ENCODE measurements around the gene CHSY1. TPM values are rescaled to one million over a fixed set of nuclear protein-coding genes. Genes with fewer than 3 reads are reported as not detected.

Gene CHSY1
- total RNA-seq, 1 donor from 2014 or later, result 69.3 TPM

GRCh38 chr15:101185770-101186169, 66.1 kb downstream of the CHSY1 start:
- H3K4me3 Mint-ChIP-seq, result no peak overlapping the region
- H3K4me1 Mint-ChIP-seq, result peaks cover 27% of the 10 kb centered on the region

GRCh38 chr15:101185336-101185735, 66.5 kb downstream of the CHSY1 start:
- Mint-ChIP-seq H3K4me1 (peaks cover 23% of the 10 kb centered on the region), H3K27ac (no peak overlapping the region), H3K36me3 (peaks cover 19% of the 10 kb centered on the region), H3K9me3 (no peaks in the 10 kb centered on the region), H3K4me3 (no peak overlapping the region), H3K27me3 (ENCODE audit: low read depth) (no peaks in the 10 kb centered on the region)
- no peak for TF ChIP-seq CTCF (IDR thresholded peaks at IDR 0.05; ENCODE audit: unreplicated experiment)
- DNase-seq (ENCODE audit: low spot score in 2 of 2, unreplicated experiment in 2 of 2), result no peak

More at GRCh38 chr15:101185770-101186169, 66.1 kb downstream of the CHSY1 start:
- Mint-ChIP-seq H3K27ac (no peak overlapping the region), H3K36me3 (peaks cover 19% of the 10 kb centered on the region), H3K27me3 (ENCODE audit: low read depth) (no peaks in the 10 kb centered on the region), H3K9me3 (no peaks in the 10 kb centered on the region)
- no peak for DNase-seq (ENCODE audit: low spot score in 2 of 2, unreplicated experiment in 2 of 2)
- no peak for TF ChIP-seq CTCF (IDR thresholded peaks at IDR 0.05; ENCODE audit: unreplicated experiment)

GRCh38 chr15:101184830-101185229, 67.0 kb downstream of the CHSY1 start:
- Mint-ChIP-seq H3K4me3 (no peak overlapping the region), H3K27me3 (ENCODE audit: low read depth) (no peaks in the 10 kb centered on the region), H3K9me3 (no peaks in the 10 kb centered on the region), H3K27ac (no peak overlapping the region), H3K4me1 (peaks cover 19% of the 10 kb centered on the region), H3K36me3 (peaks cover 19% of the 10 kb centered on the region)
- DNase-seq (ENCODE audit: low spot score in 2 of 2, unreplicated experiment in 2 of 2), result no peak
- TF ChIP-seq CTCF (IDR thresholded peaks at IDR 0.05; ENCODE audit: unreplicated experiment), result no peak

DNA sequence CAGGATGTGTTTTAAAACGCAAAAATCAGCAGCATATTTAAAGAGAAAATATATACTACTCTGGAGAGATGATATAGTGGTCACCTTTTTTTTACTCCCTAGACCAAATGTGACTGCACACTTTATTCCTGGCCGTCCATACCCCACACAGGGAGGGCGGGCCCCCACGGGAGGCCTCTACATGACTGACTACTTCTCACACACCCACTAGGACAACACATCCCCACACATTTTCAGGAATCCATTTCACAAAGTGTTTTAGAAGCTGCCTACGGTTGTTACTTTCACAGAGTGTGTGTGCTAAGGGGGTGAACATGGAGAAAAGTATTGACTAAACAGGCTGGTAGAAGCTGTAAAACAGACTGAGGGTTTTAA, 67.9 kb downstream of the CHSY1 start:
- no peak overlapping the region for H3K4me3 Mint-ChIP-seq
- no peak for TF ChIP-seq CTCF (IDR thresholded peaks at IDR 0.05; ENCODE audit: unreplicated experiment)
- no peaks in the 10 kb centered on the region for H3K9me3 Mint-ChIP-seq
- no peaks in the 10 kb centered on the region for H3K27me3 Mint-ChIP-seq (ENCODE audit: low read depth)
- peaks cover 11% of the 10 kb centered on the region for H3K4me1 Mint-ChIP-seq
- peak overlapping the region; percentile 74 for H3K27ac Mint-ChIP-seq
- H3K36me3 Mint-ChIP-seq, result peaks cover 22% of the 10 kb centered on the region
- DNase-seq (ENCODE audit: low spot score in 2 of 2, unreplicated experiment in 2 of 2), result no peak

DNA sequence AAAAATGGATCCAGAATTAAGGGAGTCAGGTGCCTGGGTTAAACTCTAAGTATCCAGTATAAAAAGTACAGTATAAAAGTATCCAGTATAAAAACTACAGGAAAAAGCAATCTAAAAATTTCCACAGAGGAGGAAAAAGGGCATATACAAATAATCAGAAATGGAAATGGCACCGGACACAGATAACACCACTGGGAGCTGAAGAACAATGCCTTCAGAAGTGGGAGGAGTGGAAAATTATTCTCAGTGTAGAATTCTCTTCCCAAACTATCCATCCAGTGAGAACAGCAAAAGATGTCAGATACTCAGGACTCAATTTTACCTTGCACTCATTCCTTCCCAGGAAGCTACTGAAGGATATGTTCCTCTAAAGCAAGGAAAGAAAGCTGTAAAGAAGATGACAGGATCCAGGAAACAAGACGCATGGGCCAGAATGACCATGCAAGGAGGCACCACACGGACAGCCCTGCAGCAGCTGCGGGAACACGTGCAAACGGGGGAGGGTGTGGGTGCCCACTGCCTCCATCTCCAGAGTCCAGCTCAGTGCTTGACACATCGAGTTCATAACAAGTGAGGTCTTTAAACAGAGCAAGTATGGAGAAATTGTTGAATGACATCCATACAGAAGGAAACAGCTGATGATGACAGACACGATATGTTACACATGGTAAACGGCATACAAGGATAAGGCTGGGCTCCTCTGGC, 68.5 kb downstream of the CHSY1 start:
- no peak for DNase-seq (ENCODE audit: low spot score in 2 of 2, unreplicated experiment in 2 of 2)
- peaks cover 27% of the 10 kb centered on the region for H3K36me3 Mint-ChIP-seq
- TF ChIP-seq CTCF (IDR thresholded peaks at IDR 0.05; ENCODE audit: unreplicated experiment), result no peak

More for the DNA sequence above, 68.5 kb downstream of the CHSY1 start:
- no peak overlapping the region for H3K4me3 Mint-ChIP-seq
- peaks cover 8% of the 10 kb centered on the region for H3K4me1 Mint-ChIP-seq
- H3K27ac Mint-ChIP-seq, result no peak overlapping the region
- no peaks in the 10 kb centered on the region for H3K9me3 Mint-ChIP-seq
- no peaks in the 10 kb centered on the region for H3K27me3 Mint-ChIP-seq (ENCODE audit: low read depth)
